IMR-90 (cell line): ENCODE results near the gene PHF19. TPM values are rescaled to one million over a fixed set of nuclear protein-coding genes. Genes with fewer than 3 reads are reported as not detected.

Source experiments
- ATAC-seq: fragments of 200-7000 bp; cut with Tn5 transposase; 2 replicates; pipeline ENCODE4 v1.9.1; 2020; ENCODE audit warnings: low read depth, mild to moderate bottlenecking, moderate library complexity
- BruUV-seq: library from RNA; stranded (reverse); fragments of 400-500 nt; replicated peaks from 2 replicates; lab custom pipeline; 2021; lab: Mats Ljungman, UMichigan
- CTCF ChIA-PET: fragments of 300-600 bp; formaldehyde crosslinking; extraction: SDS; loops from one replicate; lab custom pipeline; 2021; ENCODE audit warnings: antibody characterized with exemption; lab: Yijun Ruan, JAX
- POLR2A ChIA-PET: fragments of 300-600 bp; sonication (Branson Sonifier 250); formaldehyde crosslinking; loops from one replicate; lab custom pipeline; 2022; ENCODE audit warnings: antibody characterized with exemption; ENCODE audit not compliant: unreplicated experiment; lab: Charles Lee
- DNase-seq: peaks from one replicate; pipeline ENCODE4 v3.0.0; 2013
- H2AFZ ChIP-seq: replicated peaks from 2 replicates; pipeline ENCODE3; 2013; ENCODE audit warnings: low read length, mild to moderate bottlenecking; ENCODE audit not compliant: poor library complexity
- H2AK5ac ChIP-seq: 2 replicates; pipeline ENCODE4 v1.6.1; 2013; ENCODE audit warnings: low read depth, low read length, inconsistent platforms
- H2AK9ac ChIP-seq: replicated peaks from 2 replicates; pipeline ENCODE3; 2013; ENCODE audit warnings: mild to moderate bottlenecking, low read depth, low read length, moderate library complexity; ENCODE audit not compliant: poor library complexity
- H2BK120ac ChIP-seq: 2 replicates; pipeline ENCODE4 v1.6.1; 2013; ENCODE audit warnings: low read depth, low read length, inconsistent platforms
- H2BK15ac ChIP-seq: 3 replicates; pipeline ENCODE4 v1.6.1; 2013; ENCODE audit warnings: low read depth, low read length, inconsistent platforms
- H2BK20ac ChIP-seq: 2 replicates; pipeline ENCODE4 v1.6.1; 2013; ENCODE audit warnings: low read depth, mild to moderate bottlenecking, inconsistent platforms, low read length, moderate library complexity
- H2BK5ac ChIP-seq: 2 replicates; pipeline ENCODE4 v1.6.1; 2013; ENCODE audit warnings: mild to moderate bottlenecking, low read depth, low read length, inconsistent platforms; ENCODE audit not compliant: poor library complexity, severe bottlenecking
- H3K14ac ChIP-seq: replicated peaks from 2 replicates; pipeline ENCODE4 v1.6.1; 2013; ENCODE audit warnings: low read depth, low read length, inconsistent platforms
- H3K18ac ChIP-seq: 2 replicates; pipeline ENCODE4 v1.6.1; 2013; ENCODE audit warnings: low read depth, low read length, control low read depth
- H3K23ac ChIP-seq: 2 replicates; pipeline ENCODE4 v1.6.1; 2013; ENCODE audit warnings: low read depth, low read length, inconsistent platforms
- H3K27ac ChIP-seq: 2 replicates; pipeline ENCODE4 v1.5.1; 2013; ENCODE audit warnings: mild to moderate bottlenecking, control low read depth, low read length; ENCODE audit not compliant: insufficient read depth
- H3K27me3 ChIP-seq: 2 replicates; pipeline ENCODE4 v1.6.1; 2013; ENCODE audit warnings: low read length; ENCODE audit not compliant: control insufficient read depth, insufficient read depth
- H3K36me3 ChIP-seq: 2 replicates; pipeline ENCODE4 v1.6.1; 2013; ENCODE audit warnings: low read length, mixed read lengths; ENCODE audit not compliant: control insufficient read depth, insufficient read depth
- H3K4ac ChIP-seq: 2 replicates; pipeline ENCODE4 v1.6.1; 2013; ENCODE audit warnings: low read depth, low read length, inconsistent platforms
- H3K4me1 ChIP-seq: 2 replicates; pipeline ENCODE4 v1.6.1; 2013; ENCODE audit warnings: low read length, mixed read lengths; ENCODE audit not compliant: control insufficient read depth, insufficient read depth
- H3K4me2 ChIP-seq: 2 replicates; pipeline ENCODE4 v1.6.1; 2013; ENCODE audit warnings: low read depth, mild to moderate bottlenecking, control low read depth, low read length, moderate library complexity
- H3K4me3 ChIP-seq: 2 replicates; pipeline ENCODE4 v1.5.1; 2013; ENCODE audit warnings: low read depth, mild to moderate bottlenecking, control low read depth, low read length, moderate library complexity; ENCODE audit not compliant: insufficient read depth
- H3K56ac ChIP-seq: 2 replicates; pipeline ENCODE4 v1.6.1; 2013; ENCODE audit warnings: low read length, inconsistent platforms; ENCODE audit not compliant: insufficient read depth; ENCODE audit errors: extremely low read depth
- H3K79me1 ChIP-seq, 2 experiments: 2 replicates each; pipeline ENCODE4 v1.6.1; 2013; ENCODE audit warnings: low read length in 2 of 2, inconsistent platforms in 1 of 2, low read depth in 1 of 2
- H3K9ac ChIP-seq: 2 replicates; pipeline ENCODE4 v1.6.1; 2013; ENCODE audit warnings: low read depth, low read length, control low read depth
- H3K9me1 ChIP-seq: 2 replicates; pipeline ENCODE4 v1.6.1; 2013; ENCODE audit warnings: low read length, inconsistent platforms; ENCODE audit not compliant: insufficient read depth
- H3K9me3 ChIP-seq: 2 replicates; pipeline ENCODE4 v1.6.1; 2013; ENCODE audit warnings: low read length; ENCODE audit not compliant: control insufficient read depth, insufficient read depth
- H4K20me1 ChIP-seq: 2 replicates; pipeline ENCODE4 v1.6.1; 2013; ENCODE audit warnings: low read length, inconsistent platforms; ENCODE audit not compliant: insufficient read depth
- H4K5ac ChIP-seq: 2 replicates; pipeline ENCODE4 v1.6.1; 2013; ENCODE audit warnings: mild to moderate bottlenecking, low read depth, low read length, control low read depth
- H4K8ac ChIP-seq, 2 experiments: 2 replicates each; pipeline ENCODE4 v1.6.1; 2013; ENCODE audit warnings: low read depth in 2 of 2, low read length in 2 of 2, control low read depth in 1 of 2, inconsistent platforms in 1 of 2
- H4K91ac ChIP-seq: 2 replicates; pipeline ENCODE4 v1.6.1; 2013; ENCODE audit warnings: low read depth, low read length, inconsistent platforms; ENCODE audit not compliant: insufficient read depth
- BHLHE40 ChIP-seq: fragments of 150-350 bp; IDR thresholded peaks from 2 replicates; pipeline ENCODE4 v1.6.1; 2016; ENCODE audit warnings: mild to moderate bottlenecking, low read depth, low read length
- CHD1 ChIP-seq: IDR thresholded peaks from 2 replicates; pipeline ENCODE4 v1.6.1; 2012; ENCODE audit warnings: low read depth, low read length, improper control_type of control experiment
- MAZ ChIP-seq: IDR thresholded peaks from 2 replicates; pipeline ENCODE4 v1.6.1; 2012; ENCODE audit warnings: low read depth, mild to moderate bottlenecking, low read length, improper control_type of control experiment, moderate library complexity, borderline replicate concordance
- MXI1 ChIP-seq: IDR thresholded peaks from 2 replicates; pipeline ENCODE4 v1.6.1; 2012; ENCODE audit warnings: low read depth, mild to moderate bottlenecking, low read length, moderate library complexity, borderline replicate concordance
- NFE2L2 ChIP-seq: fragments of 150-350 bp; IDR thresholded peaks from 2 replicates; pipeline ENCODE4 v1.6.1; 2016; ENCODE audit warnings: low read depth, mild to moderate bottlenecking, low read length
- RCOR1 ChIP-seq: IDR thresholded peaks from 2 replicates; pipeline ENCODE4 v1.6.1; 2012; ENCODE audit warnings: mild to moderate bottlenecking, low read length, improper control_type of control experiment; ENCODE audit not compliant: insufficient replicate concordance
- SMC3 ChIP-seq: fragments of 150-350 bp; IDR thresholded peaks from 2 replicates; pipeline ENCODE4 v1.6.1; 2016; ENCODE audit warnings: low read depth, mild to moderate bottlenecking, antibody characterized with exemption, low read length, moderate library complexity
- WGBS, 2 experiments: methylation state at CpG; one replicate each; pipeline versions ENCODE4 v1.1.5 to v1.1.7; 2013; ENCODE audit warnings: missing lambda C conversion rate in 2 of 2; ENCODE audit not compliant: insufficient read length in 1 of 2; ENCODE audit errors: extremely low coverage in 2 of 2; 5-methylcytosine and 5-hydroxymethylcytosine counted together
- dilution Hi-C: fragments of 300-500 bp; cut with HindIII; formaldehyde crosslinking; loops from one replicate; pipeline ENCODE4 v1.14.3; 2018; ENCODE audit warnings: low sequenced_read_pairs; ENCODE audit not compliant: unreplicated experiment
- in situ Hi-C: fragments of 300-500 bp; cut with MboI; formaldehyde crosslinking; loops from 3 replicates; pipeline ENCODE4 v1.14.3; 2019; ENCODE audit warnings: low sequenced_read_pairs, inconsistent platforms, mixed read lengths
- intact Hi-C: fragments of 100-400 bp; cut with micrococcal nuclease; formaldehyde crosslinking; loops from 2 replicates; pipeline ENCODE4 v1.10.0; 2022
- polyA plus RNA-seq, 3 experiments: library from polyadenylated mRNA; depleted of rRNA; stranded (reverse); fragments of >200 nt; gene quantifications; 2 replicates each; pipeline ENCODE4 v1.2.3, GENCODE V29; 2012; ENCODE audit warnings: low replicate concordance in 1 of 3
- total RNA-seq: library from RNA; depleted of rRNA; stranded (reverse); fragments of >200 nt; gene quantifications from 2 replicates; pipeline ENCODE4 v1.2.3, GENCODE V29; 2012
- TF ChIP-seq, protein P1 (sequence below): fragments of 150-350 bp; IDR thresholded peaks from 2 replicates; pipeline ENCODE4 v1.6.1; 2017; ENCODE audit warnings: mild to moderate bottlenecking, antibody characterized with exemption, low read length, low read depth
- TF ChIP-seq, protein P2 (sequence below): conservative IDR thresholded peaks from 2 replicates; pipeline ENCODE4 v1.5.1; 2012; ENCODE audit warnings: mild to moderate bottlenecking, low read depth, low read length, improper control_type of control experiment
- TF ChIP-seq, protein P3 (sequence below): fragments of 150-350 bp; IDR thresholded peaks from 2 replicates; pipeline ENCODE4 v1.6.1; 2016; ENCODE audit warnings: low read depth, mild to moderate bottlenecking, low read length, moderate library complexity, borderline replicate concordance

PHF19 gene
- total and polyA plus RNA-seq, 2 of the 4 experiments (the other 2 are of a cell fraction) = 37.6 to 55.6 TPM

DNA sequence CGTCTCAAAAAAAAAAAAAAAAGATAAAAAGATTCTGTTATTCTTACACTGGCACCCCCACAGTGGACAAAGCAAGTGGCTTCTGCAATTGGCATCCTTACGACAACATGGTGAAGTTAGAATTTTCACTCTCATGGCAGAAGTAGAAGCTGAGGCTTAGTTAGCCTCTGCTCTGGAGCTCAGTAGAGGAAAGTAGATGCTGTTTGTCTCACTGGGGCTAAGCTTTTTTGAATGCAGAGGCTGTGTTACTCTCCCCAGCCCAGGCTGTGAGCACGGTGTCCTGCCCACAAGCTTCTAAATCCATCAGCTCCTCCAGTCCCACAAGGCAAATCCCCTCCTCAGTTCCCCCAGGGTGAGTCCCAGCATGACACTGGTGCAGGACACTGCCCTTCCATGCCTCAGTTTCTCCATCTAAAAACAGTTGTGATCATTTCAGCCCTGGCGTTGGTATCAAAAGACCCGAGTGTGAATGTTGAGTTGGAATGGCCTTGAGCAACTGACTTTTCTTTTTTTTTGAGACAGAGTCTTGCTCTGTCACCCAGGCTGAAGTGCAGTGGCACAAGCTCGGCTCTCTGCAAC is 22.6 kb upstream of the PHF19 start:
- Histone ChIP-seq H3K9ac (no peak overlapping the region), H3K23ac (no peak overlapping the region), H3K36me3 (no peaks in the 10 kb centered on the region; the same call in 1 of the 2 replicates), H3K79me1 (no peaks in the 10 kb centered on the region), H3K4ac (no peak overlapping the region), H4K91ac (no peak overlapping the region), H2AK9ac (no peak overlapping the region), H4K20me1 (no peaks in the 10 kb centered on the region), H2BK5ac (no peak overlapping the region), H3K9me1 (no peaks in the 10 kb centered on the region), H3K27me3 (peaks cover 2% of the 10 kb centered on the region; the same call in 1 of the 2 replicates), H3K4me1 (no peaks in the 10 kb centered on the region), H3K4me3 (no peak overlapping the region), H3K56ac (no peak overlapping the region), H2BK120ac (no peak overlapping the region), H2BK20ac (no peak overlapping the region), H3K27ac (no peak overlapping the region), H3K9me3 (no peaks in the 10 kb centered on the region), H3K4me2 (no peak overlapping the region), H3K14ac (no peak overlapping the region), H2AK5ac (no peak overlapping the region), H3K18ac (no peak overlapping the region), H2AFZ (no peak overlapping the region), H2BK15ac (no peak overlapping the region), H4K8ac (no peak overlapping the region), H4K5ac (no peak overlapping the region)
- TF ChIP-seq MXI1 (no peak), RCOR1 (no peak), SMC3 (no peak), MAZ (no peak), NFE2L2 (no peak), CHD1 (no peak), BHLHE40 (no peak)
- TF ChIP-seq, protein P1, sequence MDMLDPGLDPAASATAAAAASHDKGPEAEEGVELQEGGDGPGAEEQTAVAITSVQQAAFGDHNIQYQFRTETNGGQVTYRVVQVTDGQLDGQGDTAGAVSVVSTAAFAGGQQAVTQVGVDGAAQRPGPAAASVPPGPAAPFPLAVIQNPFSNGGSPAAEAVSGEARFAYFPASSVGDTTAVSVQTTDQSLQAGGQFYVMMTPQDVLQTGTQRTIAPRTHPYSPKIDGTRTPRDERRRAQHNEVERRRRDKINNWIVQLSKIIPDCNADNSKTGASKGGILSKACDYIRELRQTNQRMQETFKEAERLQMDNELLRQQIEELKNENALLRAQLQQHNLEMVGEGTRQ = no peak
- TF ChIP-seq, protein P2, sequence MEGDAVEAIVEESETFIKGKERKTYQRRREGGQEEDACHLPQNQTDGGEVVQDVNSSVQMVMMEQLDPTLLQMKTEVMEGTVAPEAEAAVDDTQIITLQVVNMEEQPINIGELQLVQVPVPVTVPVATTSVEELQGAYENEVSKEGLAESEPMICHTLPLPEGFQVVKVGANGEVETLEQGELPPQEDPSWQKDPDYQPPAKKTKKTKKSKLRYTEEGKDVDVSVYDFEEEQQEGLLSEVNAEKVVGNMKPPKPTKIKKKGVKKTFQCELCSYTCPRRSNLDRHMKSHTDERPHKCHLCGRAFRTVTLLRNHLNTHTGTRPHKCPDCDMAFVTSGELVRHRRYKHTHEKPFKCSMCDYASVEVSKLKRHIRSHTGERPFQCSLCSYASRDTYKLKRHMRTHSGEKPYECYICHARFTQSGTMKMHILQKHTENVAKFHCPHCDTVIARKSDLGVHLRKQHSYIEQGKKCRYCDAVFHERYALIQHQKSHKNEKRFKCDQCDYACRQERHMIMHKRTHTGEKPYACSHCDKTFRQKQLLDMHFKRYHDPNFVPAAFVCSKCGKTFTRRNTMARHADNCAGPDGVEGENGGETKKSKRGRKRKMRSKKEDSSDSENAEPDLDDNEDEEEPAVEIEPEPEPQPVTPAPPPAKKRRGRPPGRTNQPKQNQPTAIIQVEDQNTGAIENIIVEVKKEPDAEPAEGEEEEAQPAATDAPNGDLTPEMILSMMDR = no peak
- TF ChIP-seq, protein P3, sequence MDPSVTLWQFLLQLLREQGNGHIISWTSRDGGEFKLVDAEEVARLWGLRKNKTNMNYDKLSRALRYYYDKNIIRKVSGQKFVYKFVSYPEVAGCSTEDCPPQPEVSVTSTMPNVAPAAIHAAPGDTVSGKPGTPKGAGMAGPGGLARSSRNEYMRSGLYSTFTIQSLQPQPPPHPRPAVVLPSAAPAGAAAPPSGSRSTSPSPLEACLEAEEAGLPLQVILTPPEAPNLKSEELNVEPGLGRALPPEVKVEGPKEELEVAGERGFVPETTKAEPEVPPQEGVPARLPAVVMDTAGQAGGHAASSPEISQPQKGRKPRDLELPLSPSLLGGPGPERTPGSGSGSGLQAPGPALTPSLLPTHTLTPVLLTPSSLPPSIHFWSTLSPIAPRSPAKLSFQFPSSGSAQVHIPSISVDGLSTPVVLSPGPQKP = no peak
- no peak for DNase-seq
- no CpG with 5 or more reads among the region's 6 CpGs for WGBS, 2 experiments
- in situ Hi-C loops (no loop called here), intact Hi-C loops (no loop called here), dilution Hi-C loops (no loop called here)
- CTCF ChIA-PET = interaction anchor here (0.6 kb wide), 1 partner anchor 33 kb away, joined by 6 read pairs; no protein-coding TSS in a partner anchor
- POLR2A ChIA-PET = no interaction called here
- no TSS peak for BruUV-seq
- ATAC-seq = no peak
